Fibroblast of lung (primary cell): ENCODE measurements around the gene CBFA2T2. TPM values are rescaled to one million over a fixed set of nuclear protein-coding genes. Genes with fewer than 3 reads are reported as not detected.
A peak's percentile ranks its signal among the peaks of the same experiment; 100 is the strongest.
"Not testable (repeated sequence)": the region's sequence is repeated elsewhere in the genome, so short reads cannot be mapped to it uniquely, and the experiment has no call there.

Experiments
- DNase-seq, 2 donors: peaks; one replicate each; pipeline versions ENCODE4 v3.0.0 to v3.0.0-alpha.2; 2010; ENCODE audit warnings: low read depth in 2 of 2
- H2AFZ ChIP-seq: 2 replicates; pipeline ENCODE4 v1.5.1; 2012; ENCODE audit warnings: low read length, control low read depth, inconsistent platforms
- H3K27ac ChIP-seq: 2 replicates; pipeline ENCODE4 v1.5.1; 2011; ENCODE audit warnings: low read length, control low read depth; ENCODE audit not compliant: insufficient read depth
- H3K27me3 ChIP-seq: 2 replicates; pipeline ENCODE4 v1.5.1; 2011; ENCODE audit warnings: mild to moderate bottlenecking, low read length; ENCODE audit not compliant: control insufficient read depth, insufficient read depth
- H3K36me3 ChIP-seq: 2 replicates; pipeline ENCODE4 v1.5.1; 2011; ENCODE audit warnings: low read length; ENCODE audit not compliant: control insufficient read depth, insufficient read depth
- H3K4me1 ChIP-seq: 2 replicates; pipeline ENCODE4 v1.5.1; 2011; ENCODE audit warnings: low read length; ENCODE audit not compliant: control insufficient read depth, insufficient read depth; ENCODE audit errors: extremely low read depth
- H3K4me2 ChIP-seq: 2 replicates; pipeline ENCODE4 v1.5.1; 2011; ENCODE audit warnings: low read length, control low read depth; ENCODE audit not compliant: insufficient read depth; ENCODE audit errors: extremely low read depth
- H3K4me3 ChIP-seq, 4 experiments: fragments of 200-600 bp in 1 of 4; sonication (generic) in 1 of 4; replicated peaks in 1 of 4; 2 replicates each; pipeline ENCODE4 v1.5.1; 2011 to 2016; ENCODE audit warnings: low read length in 4 of 4, low read depth in 3 of 4, mild to moderate bottlenecking in 3 of 4, control low read depth in 2 of 4, inconsistent platforms in 1 of 4, mixed read lengths in 1 of 4; ENCODE audit not compliant: insufficient read depth in 1 of 4; ENCODE audit errors: control extremely low read depth in 1 of 4
- H3K79me2 ChIP-seq: 2 replicates; pipeline ENCODE4 v1.5.1; 2012; ENCODE audit warnings: mild to moderate bottlenecking, low read length, inconsistent platforms; ENCODE audit not compliant: control insufficient read depth, insufficient read depth
- H3K9ac ChIP-seq: 2 replicates; pipeline ENCODE4 v1.5.1; 2011; ENCODE audit warnings: mild to moderate bottlenecking, low read length, control low read depth; ENCODE audit not compliant: insufficient read depth
- H3K9me3 ChIP-seq: 2 replicates; pipeline ENCODE4 v1.5.1; 2012; ENCODE audit warnings: low read depth, low read length; ENCODE audit not compliant: control insufficient read depth, insufficient read depth
- H4K20me1 ChIP-seq: 2 replicates; pipeline ENCODE4 v1.5.1; 2011; ENCODE audit warnings: low read length; ENCODE audit not compliant: control insufficient read depth, insufficient read depth; ENCODE audit errors: extremely low read depth
- CTCF ChIP-seq, 2 donors: IDR thresholded peaks in 1 of 2; conservative IDR thresholded peaks in 1 of 2; 1 replicate in 1 of 2; 2 replicates in 1 of 2; pipeline ENCODE4 v1.5.1; 2011 to 2012; ENCODE audit warnings: low read length in 2 of 2, control low read depth in 1 of 2, inconsistent platforms in 1 of 2, low read depth in 1 of 2, mild to moderate bottlenecking in 1 of 2
- EZH2 ChIP-seq: IDR thresholded peaks from 2 replicates; pipeline ENCODE4 v1.5.1; 2012; ENCODE audit warnings: low read length, control low read depth, mild to moderate bottlenecking; ENCODE audit errors: missing control alignments
- polyA plus RNA-seq, 2 donors: library from polyadenylated mRNA; depleted of rRNA in 1 of 2; stranded (reverse) in 1 of 2; unstranded in 1 of 2; fragments of >200 nt; gene quantifications; 2 replicates each; pipeline ENCODE4 v1.2.1, GENCODE V29; 2011 to 2012; ENCODE audit warnings: missing spikeins in 1 of 2
- total RNA-seq: library from RNA; depleted of rRNA; stranded (reverse); fragments of >200 nt; gene quantifications from 2 replicates; pipeline ENCODE4 v1.2.1, GENCODE V29; 2014

The CBFA2T2 gene
- total and polyA plus RNA-seq, 2 donors (not counting 1 experiment from before 2014, with no cell fraction given), result 5.6 to 7.3 TPM

GRCh38 chr20:33488201-33488600 lies 1.7 kb upstream of the CBFA2T2 start:
- H3K4me3 ChIP-seq, result no peak overlapping the region
- no peaks in the 10 kb centered on the region for H4K20me1 ChIP-seq
- no peak overlapping the region for H2AFZ ChIP-seq
- TF ChIP-seq EZH2 (no peak), CTCF (conservative IDR thresholded peaks at IDR 0.05 in 1 of 2, IDR thresholded peaks at IDR 0.05 in 1 of 2; ENCODE audit: low read depth in 1 of 2, low read length in 2 of 2) (no peak)
- peaks cover 6% of the 10 kb centered on the region for H3K79me2 ChIP-seq
- no peaks in the 10 kb centered on the region for H3K9me3 ChIP-seq
- DNase-seq, result no peak
- no peak overlapping the region for H3K4me2 ChIP-seq
- no peaks in the 10 kb centered on the region for H3K4me1 ChIP-seq
- no peak overlapping the region for H3K9ac ChIP-seq
- no peaks in the 10 kb centered on the region for H3K27me3 ChIP-seq
- H3K36me3 ChIP-seq, result no peaks in the 10 kb centered on the region
- H3K27ac ChIP-seq, result no peak overlapping the region

- H3K9me3 ChIP-seq, H2AFZ ChIP-seq, H3K27me3 ChIP-seq, H3K4me1 ChIP-seq, H3K36me3 ChIP-seq, H3K9ac ChIP-seq, H3K79me2 ChIP-seq, H4K20me1 ChIP-seq, DNase-seq: not testable (repeated sequence)
- H3K4me2 ChIP-seq, result peak overlapping the region; percentile 100
- peak overlapping the region; percentile 86 for H3K27ac ChIP-seq
- peak overlapping the region; percentile 40 to 80 (median 64) for H3K4me3 ChIP-seq
Measured at GRCh38 chr20:33488661-33489494, 1.0 kb upstream of the CBFA2T2 start.

- H3K4me2 ChIP-seq, result peak overlapping the region; percentile 100
- peak; percentile 95 to 96 for DNase-seq
- no peaks in the 10 kb centered on the region for H4K20me1 ChIP-seq
- H3K9me3 ChIP-seq, result no peaks in the 10 kb centered on the region
- H3K4me1 ChIP-seq, result no peaks in the 10 kb centered on the region
- H3K27me3 ChIP-seq, result no peaks in the 10 kb centered on the region
- peak overlapping the region; percentile 86 for H3K27ac ChIP-seq
- TF ChIP-seq EZH2 (no peak), CTCF (conservative IDR thresholded peaks at IDR 0.05 in 1 of 2, IDR thresholded peaks at IDR 0.05 in 1 of 2; ENCODE audit: low read depth in 1 of 2, low read length in 2 of 2) (no peak)
- peak overlapping the region; percentile 40 to 80 (median 64) for H3K4me3 ChIP-seq
- no peaks in the 10 kb centered on the region for H3K36me3 ChIP-seq
- H3K79me2 ChIP-seq, result peaks cover 6% of the 10 kb centered on the region
- peak overlapping the region; percentile 75 for H3K9ac ChIP-seq
- H2AFZ ChIP-seq, result peak overlapping the region; percentile 92
Measured at GRCh38 chr20:33489495-33490022, 337 bp upstream of the CBFA2T2 start.
